HepG2 (cell line): ENCODE results near the gene PID1. TPM values are rescaled to one million over a fixed set of nuclear protein-coding genes. Genes with fewer than 3 reads are reported as not detected.

Experiments used
- ATAC-seq: fragments of 200-7000 bp; cut with Tn5 transposase; 3 replicates; pipeline ENCODE4 v1.9.1; 2020; ENCODE audit warnings: mild to moderate bottlenecking, moderate library complexity
- BruUV-seq: library from RNA; stranded (reverse); fragments of 400-500 nt; replicated peaks from 2 replicates; lab custom pipeline; 2021; lab: Mats Ljungman, UMichigan
- CTCF ChIA-PET: fragments of 300-600 bp; formaldehyde crosslinking; extraction: SDS; loops from one replicate; lab custom pipeline; 2021; ENCODE audit warnings: low total read pairs, inconsistent platforms, low intra/inter-chr PET ratio; lab: Yijun Ruan, JAX
- POLR2A ChIA-PET: fragments of 350-600 bp; sonication (Branson Sonifier 250); formaldehyde crosslinking; loops from one replicate; lab custom pipeline; 2020; ENCODE audit warnings: antibody characterized with exemption, inconsistent platforms; lab: Yijun Ruan, JAX
- DNase-seq: peaks from one replicate; pipeline ENCODE4 v3.0.0-alpha.2; 2015; ENCODE audit warnings: low spot score
- FAIRE-seq: peaks from 3 replicates; lab custom pipeline; 2011; peaks lifted over from hg19 to GRCh38; lab: Jason Lieb, UNC
- H2AFZ ChIP-seq: one replicate; pipeline ENCODE4 v1.6.1; 2011; ENCODE audit warnings: low read length, inconsistent platforms
- H3K27ac ChIP-seq: fragments of 300-600 bp; 3 replicates; pipeline ENCODE4 v1.8.0; 2011; ENCODE audit warnings: mixed run types, mild to moderate bottlenecking, mixed read lengths, low read length, inconsistent platforms; ENCODE audit not compliant: insufficient read depth; ENCODE audit errors: extremely low read length
- H3K27me3 ChIP-seq, 2 experiments: fragments of 200-600 bp in 1 of 2; 2 replicates in 1 of 2; 3 replicates in 1 of 2; pipeline versions ENCODE4 v1.6.0 to v1.8.0; 2011; ENCODE audit warnings: low read length in 2 of 2, mild to moderate bottlenecking in 2 of 2, moderate library complexity in 2 of 2, inconsistent platforms in 1 of 2; ENCODE audit not compliant: insufficient read depth in 2 of 2, control insufficient read depth in 1 of 2
- H3K36me3 ChIP-seq, 2 experiments: fragments of 200-600 bp in 1 of 2; replicated peaks in 1 of 2; 2 replicates in 1 of 2; 3 replicates in 1 of 2; pipeline versions ENCODE4 v1.5.1 to v1.8.0; 2011; ENCODE audit warnings: low read length in 2 of 2, inconsistent platforms in 1 of 2; ENCODE audit not compliant: insufficient read depth in 2 of 2, control insufficient read depth in 1 of 2
- H3K4me1 ChIP-seq: 2 replicates; pipeline ENCODE4 v1.5.1; 2012; ENCODE audit warnings: low read length, inconsistent platforms; ENCODE audit not compliant: insufficient read depth
- H3K4me2 ChIP-seq: 2 replicates; pipeline ENCODE4 v1.6.0; 2011; ENCODE audit warnings: low read depth, low read length, inconsistent platforms
- H3K4me3 ChIP-seq, 3 experiments: fragments of 200-600 bp in 1 of 3; sonication (generic), shearing (Covaris generic) in 1 of 3; replicated peaks in 1 of 3; 2 replicates each; pipeline ENCODE4 v1.5.1; 2011 to 2016; ENCODE audit warnings: low read length in 3 of 3, inconsistent platforms in 2 of 3, low read depth in 2 of 3, mild to moderate bottlenecking in 2 of 3, control low read depth in 1 of 3, mixed read lengths in 1 of 3; ENCODE audit not compliant: insufficient read depth in 1 of 3
- H3K79me2 ChIP-seq: one replicate; pipeline ENCODE4 v1.6.1; 2011; ENCODE audit warnings: low read length, inconsistent platforms; ENCODE audit not compliant: insufficient read depth
- H3K9ac ChIP-seq: 2 replicates; pipeline ENCODE4 v1.6.0; 2011; ENCODE audit warnings: mild to moderate bottlenecking, low read depth, low read length, inconsistent platforms; ENCODE audit not compliant: insufficient read depth
- H3K9me3 ChIP-seq: 2 replicates; pipeline ENCODE4 v1.5.1; 2012; ENCODE audit warnings: mild to moderate bottlenecking, low read length
- H4K20me1 ChIP-seq: 2 replicates; pipeline ENCODE4 v1.6.0; 2011; ENCODE audit warnings: inconsistent platforms, mild to moderate bottlenecking, low read length, moderate library complexity; ENCODE audit not compliant: insufficient read depth
- ATF5 ChIP-seq: sonication (generic); formaldehyde crosslinking; IDR thresholded peaks from 2 replicates; pipeline ENCODE4 v1.4.0; 2020; ENCODE audit warnings: mild to moderate bottlenecking, low read depth, missing genetic modification reagents
- BCL6 ChIP-seq: IDR thresholded peaks from 2 replicates; pipeline ENCODE4 v1.6.1; 2016; ENCODE audit warnings: missing genetic modification reagents, missing compliant biosample characterization
- CEBPZ ChIP-seq: IDR thresholded peaks from 2 replicates; pipeline ENCODE4 v1.6.1; 2012; ENCODE audit warnings: low read length, improper control_type of control experiment
- JUNB ChIP-seq: sonication (generic); formaldehyde crosslinking; IDR thresholded peaks from 2 replicates; pipeline ENCODE4 v1.8.0; 2022; ENCODE audit warnings: missing genetic modification reagents, mild to moderate bottlenecking, borderline replicate concordance
- KLF12 ChIP-seq: sonication (generic); formaldehyde crosslinking; IDR thresholded peaks from 2 replicates; pipeline ENCODE4 v1.4.0; 2020; ENCODE audit warnings: missing genetic modification reagents, borderline replicate concordance
- NFYC ChIP-seq: IDR thresholded peaks from 2 replicates; pipeline ENCODE4 v1.6.1; 2016; ENCODE audit warnings: missing genetic modification reagents, missing compliant biosample characterization
- NR2F1 ChIP-seq, 2 experiments: fragments of 450-650 bp in 1 of 2; formaldehyde crosslinking in 1 of 2; IDR thresholded peaks; 2 replicates each; pipeline versions ENCODE4 v1.5.0 to v1.6.1; 2016 to 2020; ENCODE audit warnings: mild to moderate bottlenecking in 1 of 2, missing compliant biosample characterization in 1 of 2, missing genetic modification reagents in 1 of 2, moderate library complexity in 1 of 2
- RELA ChIP-seq: sonication (generic); formaldehyde crosslinking; IDR thresholded peaks from 2 replicates; pipeline ENCODE4 v1.4.0; 2020; ENCODE audit warnings: missing genetic modification reagents
- RFXANK ChIP-seq: IDR thresholded peaks from 2 replicates; pipeline ENCODE4 v1.6.1; 2016
- SIX1 ChIP-seq: sonication (generic); formaldehyde crosslinking; IDR thresholded peaks from 2 replicates; pipeline ENCODE4 v1.4.0; 2020; ENCODE audit warnings: missing genetic modification reagents, borderline replicate concordance
- SSRP1 ChIP-seq: IDR thresholded peaks from 2 replicates; pipeline ENCODE4 v1.6.1; 2016; ENCODE audit warnings: control low read depth
- U2AF2 ChIP-seq: fragments of 200-400 bp; formaldehyde crosslinking; IDR thresholded peaks from 2 replicates; pipeline ENCODE4 v1.6.1; 2017; ENCODE audit warnings: low read depth, mild to moderate bottlenecking, low read length
- ZNF10 ChIP-seq: sonication (generic); formaldehyde crosslinking; IDR thresholded peaks from 2 replicates; pipeline ENCODE4 v1.4.0; 2020; ENCODE audit warnings: mild to moderate bottlenecking, low read depth, missing genetic modification reagents, borderline replicate concordance
- ZNF780A ChIP-seq: sonication (generic); formaldehyde crosslinking; IDR thresholded peaks from 2 replicates; pipeline ENCODE4 v1.8.0; 2022; ENCODE audit warnings: mild to moderate bottlenecking, missing genetic modification reagents, moderate library complexity
- WGBS: methylation state at CpG from one replicate; pipeline ENCODE4 v1.1.6; 2017; ENCODE audit warnings: low lambda C conversion rate; 5-methylcytosine and 5-hydroxymethylcytosine counted together
- in situ Hi-C: cut with HindIII; loops from 2 replicates; pipeline ENCODE4 v1.10.0; 2017; ENCODE audit warnings: low pct_unique_long_range_greater_than_20kb; ENCODE audit not compliant: extremely low pct_ligation_motif_present
- intact Hi-C: fragments of 100-400 bp; cut with micrococcal nuclease; formaldehyde crosslinking; loops from one replicate; pipeline ENCODE4 v1.10.0; 2022; ENCODE audit not compliant: unreplicated experiment
- polyA plus RNA-seq, 8 experiments: library from polyadenylated mRNA; depleted of rRNA in 3 of 8; stranded (reverse) in 7 of 8; unstranded in 1 of 8; fragments of >200 nt; fragmentation: Illumina TruSeq in 4 of 8; extraction: Trizol in 4 of 8; gene quantifications; 2 replicates each; pipeline versions ENCODE4 v1.2.1 to v1.2.3, GENCODE V29; 2011 to 2016; ENCODE audit warnings: low read depth in 4 of 8, missing spikeins in 1 of 8, mixed read lengths in 1 of 8; ENCODE audit not compliant: insufficient read depth in 1 of 8
- total RNA-seq, 5 experiments: library from RNA; depleted of rRNA; stranded (reverse); fragments of >200 nt; fragmentation: Illumina TruSeq; extraction: Trizol; gene quantifications; 2 replicates each; pipeline ENCODE4 v1.2.3, GENCODE V29; 2016; ENCODE audit warnings: low read depth in 1 of 5

The PID1 gene
- total and polyA plus RNA-seq, 2 of the 13 experiments (the other 11 are each of a cell fraction or from before 2014, with no cell fraction given) = 0.15 to 0.18 TPM

GRCh38 chr2:229173825-229174359, 97.2 kb downstream of the PID1 start:
- TF ChIP-seq ZNF780A = no peak
- no peak for TF ChIP-seq KLF12 (CRISPR knock-in tag)
- no peak for TF ChIP-seq ZNF10 (CRISPR knock-in tag)
- TF ChIP-seq RFXANK (CRISPR knock-in tag) = no peak
- TF ChIP-seq RELA = no peak
- no peak for TF ChIP-seq NR2F1 (CRISPR knock-in tag; IDR thresholded peaks at IDR 0.05)
- TF ChIP-seq SIX1 (CRISPR knock-in tag) = no peak
- no peak for TF ChIP-seq BCL6 (CRISPR knock-in tag)
- no peak for TF ChIP-seq CEBPZ
- TF ChIP-seq SSRP1 (CRISPR knock-in tag) = no peak
- TF ChIP-seq ATF5 (CRISPR knock-in tag) = no peak
- TF ChIP-seq NFYC = no peak
- no peak for TF ChIP-seq U2AF2
- TF ChIP-seq JUNB (CRISPR knock-in tag) = no peak
- TF ChIP-seq, all 625 proteins: peak for 0
- no peak overlapping the region for H3K27ac ChIP-seq
- ChIA-PET CTCF (no interaction called here), POLR2A (no interaction called here)
- 51% methylated on average over 3 of the region's 3 CpGs for WGBS
- no peaks in the 10 kb centered on the region for H3K4me1 ChIP-seq
- no peaks in the 10 kb centered on the region for H3K36me3 ChIP-seq
- no peaks in the 10 kb centered on the region for H3K27me3 ChIP-seq
- no peaks in the 10 kb centered on the region for H3K79me2 ChIP-seq
- no peak overlapping the region for H3K4me3 ChIP-seq
- no peaks in the 10 kb centered on the region for H4K20me1 ChIP-seq
- ATAC-seq (no peak), DNase-seq (no peak), FAIRE-seq (no peak)
- no peak overlapping the region for H2AFZ ChIP-seq
- BruUV-seq = no TSS peak
- peaks cover 90% of the 10 kb centered on the region for H3K9me3 ChIP-seq
- no peak overlapping the region for H3K9ac ChIP-seq
- in situ Hi-C loops = no loop called here
- intact Hi-C loops = no loop called here
- H3K4me2 ChIP-seq = no peak overlapping the region
